LNCAP (cell line): ENCODE results near the gene SLC30A2.

Experiments
- TF ChIP-seq, protein P1 (sequence below): fragments of 450-650 bp; IDR thresholded peaks from 2 replicates; pipeline ENCODE4 v1.5.1; 2017; ENCODE audit warnings: mild to moderate bottlenecking

The SLC30A2 gene

GRCh38 chr1:26066857-26067256 lies 20.9 kb upstream of the SLC30A2 start:
- TF ChIP-seq, protein P1, sequence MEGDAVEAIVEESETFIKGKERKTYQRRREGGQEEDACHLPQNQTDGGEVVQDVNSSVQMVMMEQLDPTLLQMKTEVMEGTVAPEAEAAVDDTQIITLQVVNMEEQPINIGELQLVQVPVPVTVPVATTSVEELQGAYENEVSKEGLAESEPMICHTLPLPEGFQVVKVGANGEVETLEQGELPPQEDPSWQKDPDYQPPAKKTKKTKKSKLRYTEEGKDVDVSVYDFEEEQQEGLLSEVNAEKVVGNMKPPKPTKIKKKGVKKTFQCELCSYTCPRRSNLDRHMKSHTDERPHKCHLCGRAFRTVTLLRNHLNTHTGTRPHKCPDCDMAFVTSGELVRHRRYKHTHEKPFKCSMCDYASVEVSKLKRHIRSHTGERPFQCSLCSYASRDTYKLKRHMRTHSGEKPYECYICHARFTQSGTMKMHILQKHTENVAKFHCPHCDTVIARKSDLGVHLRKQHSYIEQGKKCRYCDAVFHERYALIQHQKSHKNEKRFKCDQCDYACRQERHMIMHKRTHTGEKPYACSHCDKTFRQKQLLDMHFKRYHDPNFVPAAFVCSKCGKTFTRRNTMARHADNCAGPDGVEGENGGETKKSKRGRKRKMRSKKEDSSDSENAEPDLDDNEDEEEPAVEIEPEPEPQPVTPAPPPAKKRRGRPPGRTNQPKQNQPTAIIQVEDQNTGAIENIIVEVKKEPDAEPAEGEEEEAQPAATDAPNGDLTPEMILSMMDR, result no peak

GRCh38 chr1:26066160-26066559 lies 20.2 kb upstream of the SLC30A2 start:
- TF ChIP-seq, protein P1, result no peak

- TF ChIP-seq, protein P1, result no peak
These were observed 18.6 kb upstream of the SLC30A2 start for GRCh38 chr1:26064553-26064952.

- TF ChIP-seq, protein P1, result no peak
These were observed 15.1 kb upstream of the SLC30A2 start for GRCh38 chr1:26060832-26061574.

DNA sequence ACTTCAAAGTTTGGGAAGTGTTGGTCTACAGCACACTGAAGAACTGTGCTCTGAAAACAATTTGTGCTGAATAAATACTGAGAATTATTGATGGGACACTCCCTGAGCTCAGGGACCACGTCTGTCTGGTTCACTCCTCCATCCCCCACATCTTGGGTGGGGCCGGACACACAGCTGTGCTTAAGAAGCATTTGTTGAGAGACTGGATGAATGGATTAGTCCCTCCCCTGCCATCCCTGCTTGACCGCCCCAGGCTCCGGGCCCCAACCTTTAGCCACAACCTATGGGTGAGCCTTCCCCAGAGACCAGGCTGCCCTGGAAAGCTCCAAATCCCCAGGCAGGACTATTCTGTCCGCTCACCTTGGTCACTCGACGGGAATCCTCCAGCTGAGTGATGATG lies 14.0 kb upstream of the SLC30A2 start:
- TF ChIP-seq, protein P1, result no peak

DNA sequence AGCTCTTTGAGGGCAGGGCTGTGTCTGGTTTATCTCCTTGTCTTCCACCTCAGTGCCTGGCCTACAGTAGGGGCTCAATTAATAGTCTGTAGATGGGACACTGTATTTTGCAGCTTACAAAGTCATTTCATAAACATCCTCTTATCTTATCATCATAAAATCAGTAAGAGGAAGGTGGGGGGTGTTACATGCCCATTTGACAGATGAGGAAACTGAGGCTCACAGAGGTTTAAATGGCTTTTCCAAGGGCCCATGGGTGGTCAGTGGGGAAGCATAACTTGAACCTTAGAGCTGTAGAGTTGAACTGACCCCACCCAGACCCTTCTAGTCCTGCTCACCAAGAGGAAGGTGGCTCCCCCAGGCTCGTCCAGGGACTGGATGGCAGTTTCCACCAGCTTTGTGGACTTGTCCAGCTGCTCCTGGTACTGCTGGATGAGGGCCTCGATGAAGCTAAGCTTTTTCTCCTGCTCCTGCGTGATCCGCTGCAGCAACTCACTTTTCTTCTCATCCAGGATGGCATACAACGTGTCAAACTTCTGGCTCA lies 12.2 kb upstream of the SLC30A2 start:
- TF ChIP-seq, protein P1, result no peak

DNA sequence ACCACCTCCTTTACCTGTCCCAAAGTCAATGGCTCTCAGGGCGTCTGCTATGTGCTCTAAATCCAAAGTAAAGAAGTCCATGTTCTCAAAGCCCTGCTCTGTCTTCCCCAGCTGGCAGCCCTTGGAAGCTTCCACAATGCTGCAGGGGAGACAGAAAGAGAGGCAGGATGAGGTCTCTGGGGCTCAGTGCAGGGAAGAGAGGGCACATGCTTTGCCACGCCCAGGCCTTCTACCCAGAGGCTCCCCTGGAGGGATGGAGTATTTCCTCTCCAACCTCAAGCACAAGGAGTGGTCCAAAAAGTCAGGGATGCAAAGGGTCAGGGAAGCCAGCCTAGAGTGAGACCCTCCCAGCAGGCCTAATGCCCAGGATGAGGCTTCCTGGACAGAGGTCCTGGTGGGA lies 11.3 kb upstream of the SLC30A2 start:
- TF ChIP-seq, protein P1, result no peak

DNA sequence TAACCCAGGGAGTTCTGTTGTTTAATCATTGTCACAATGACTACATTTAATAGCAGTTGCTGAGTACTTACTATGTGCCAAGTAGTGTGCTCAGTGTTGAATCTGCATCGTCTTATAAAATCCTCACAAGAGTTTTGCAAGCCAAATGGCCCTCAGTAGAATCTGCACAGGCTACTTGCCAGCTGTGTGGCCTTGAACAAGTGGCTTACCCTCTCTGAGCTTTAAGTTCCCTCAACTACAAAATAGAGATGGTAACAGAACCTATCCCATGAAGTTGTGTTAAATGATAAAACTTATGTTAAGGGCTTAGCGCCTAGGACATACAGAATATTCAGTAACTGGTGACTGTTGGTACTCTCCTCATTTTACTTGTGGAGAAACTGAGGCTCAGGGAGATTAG lies 9.1 kb upstream of the SLC30A2 start:
- TF ChIP-seq, protein P1, result no peak
